GM21390 (cell line): Measurements from ENCODE around the gene SDSL.

ENCODE experiments used
- ATAC-seq: cut with Tn5 transposase; IDR thresholded peaks from one replicate; pipeline ENCODE4 v1.9.1; 2021; ENCODE audit not compliant: unreplicated experiment

The SDSL gene

DNA sequence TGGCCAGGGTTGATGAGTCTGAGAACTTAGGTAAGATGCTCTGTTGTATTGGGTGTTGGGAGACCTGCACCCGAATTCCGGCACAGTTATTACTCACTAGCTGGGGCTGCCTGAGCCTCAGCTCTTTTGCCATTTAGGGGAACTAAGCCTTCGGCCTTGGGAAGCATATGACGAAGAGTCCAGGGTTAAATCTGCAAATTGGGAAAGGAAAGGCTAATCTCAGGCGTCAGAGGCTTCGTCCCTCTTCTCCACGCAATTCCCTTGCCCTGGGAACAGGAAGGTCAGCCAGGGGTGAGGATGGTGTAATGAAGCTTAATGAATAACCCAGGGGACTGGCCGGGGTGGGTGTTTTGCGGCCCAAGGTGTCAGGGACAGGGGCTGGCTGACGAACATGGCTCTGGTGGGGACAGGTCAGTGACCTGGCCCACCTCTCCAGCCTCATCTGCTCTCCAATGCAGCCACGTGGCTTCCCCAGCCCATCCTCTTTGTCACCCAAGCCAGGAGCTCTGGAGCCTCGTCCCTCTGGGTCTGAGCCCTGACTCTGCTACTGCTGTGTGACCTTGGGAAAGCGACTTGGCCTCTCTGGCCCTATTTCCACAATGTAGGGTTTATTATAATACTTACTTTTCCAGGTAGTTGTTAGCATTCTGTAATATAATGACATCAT, 3.8 kb upstream of the SDSL start:
- no peak for ATAC-seq

DNA sequence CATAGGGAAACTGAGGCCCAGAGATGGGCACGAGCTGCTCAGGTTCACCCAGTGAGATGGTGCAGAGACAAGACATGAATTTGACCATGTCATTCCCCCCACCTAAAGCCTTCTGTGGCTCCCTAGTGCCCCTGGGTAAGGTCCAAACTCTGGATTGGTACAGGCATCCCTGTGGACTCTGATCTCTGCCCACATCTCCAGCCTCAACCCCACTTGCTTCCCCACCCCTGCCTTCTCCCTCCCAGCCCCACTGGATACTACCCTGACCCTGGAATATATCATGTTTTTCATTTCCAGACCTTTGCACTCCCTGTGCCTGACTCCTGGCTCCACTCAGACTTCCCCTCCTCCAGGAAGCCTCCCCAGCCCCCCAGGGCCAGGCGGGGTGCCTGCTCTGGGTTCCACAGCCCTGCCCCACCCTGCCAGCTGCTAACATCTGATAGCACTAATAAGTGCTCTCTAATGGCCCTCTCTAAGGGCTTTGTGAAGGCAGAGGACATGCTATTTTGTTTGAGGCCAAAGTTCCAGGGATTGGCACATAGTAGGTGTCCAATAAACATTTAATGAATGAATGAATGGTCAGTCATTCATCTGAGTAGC, 1.1 kb upstream of the SDSL start:
- no peak for ATAC-seq

DNA sequence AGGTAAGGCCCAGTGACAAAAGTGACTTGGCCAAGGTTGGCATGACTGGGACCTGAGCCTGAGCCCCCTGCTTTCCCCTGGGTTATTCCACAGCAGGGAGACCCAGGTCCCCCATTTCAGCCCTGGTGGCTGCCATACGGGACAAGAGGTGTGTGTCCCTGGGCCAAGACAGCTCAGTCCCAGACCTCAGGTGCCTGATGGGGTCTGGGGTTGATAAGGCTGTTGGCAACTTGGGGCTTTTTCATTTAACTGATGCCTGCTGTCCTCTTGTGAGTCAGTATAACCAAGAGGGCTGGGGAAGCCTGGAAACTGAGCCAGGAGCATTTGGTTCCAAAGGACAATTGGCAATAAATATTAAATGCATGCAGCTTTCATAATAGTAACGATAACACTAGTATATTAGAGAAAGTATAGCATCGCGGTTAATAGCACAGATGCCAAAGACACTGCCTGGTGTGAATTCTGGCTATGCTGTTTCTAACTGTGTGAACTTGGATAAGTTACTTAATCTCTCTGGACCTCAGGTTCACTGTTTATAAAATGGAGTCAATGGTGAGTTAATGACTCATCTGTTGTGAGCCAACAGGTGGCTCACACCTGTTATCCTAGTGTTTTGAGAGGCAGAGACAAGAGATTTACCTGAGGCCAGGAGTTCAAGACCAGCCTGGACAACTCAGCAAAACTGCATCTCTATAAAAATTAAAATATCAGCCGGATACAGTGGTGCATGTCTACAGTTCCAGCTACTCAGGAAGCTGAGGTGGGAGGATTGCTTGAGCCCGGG, 898 bp downstream of the SDSL start:
- ATAC-seq: no peak

DNA sequence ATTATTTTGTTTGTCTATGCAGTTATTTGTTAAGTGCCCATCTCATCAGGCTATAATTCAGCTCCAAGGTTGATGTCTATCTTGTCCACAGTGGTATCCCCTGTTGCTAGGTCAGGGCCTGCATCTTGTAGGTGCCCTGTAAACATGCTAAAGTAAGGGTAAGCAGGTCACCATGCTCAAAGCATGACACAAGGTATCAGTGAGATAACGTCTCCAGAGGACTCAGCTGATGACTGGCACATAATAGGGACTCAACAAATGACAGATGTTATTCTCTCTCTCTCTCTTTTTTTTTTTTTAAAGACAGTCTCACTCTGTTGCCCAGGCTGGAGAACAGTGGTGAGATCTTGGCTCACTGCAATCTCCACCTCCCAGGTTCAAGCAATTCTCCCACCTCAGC, 2.3 kb downstream of the SDSL start:
- no peak for ATAC-seq

DNA sequence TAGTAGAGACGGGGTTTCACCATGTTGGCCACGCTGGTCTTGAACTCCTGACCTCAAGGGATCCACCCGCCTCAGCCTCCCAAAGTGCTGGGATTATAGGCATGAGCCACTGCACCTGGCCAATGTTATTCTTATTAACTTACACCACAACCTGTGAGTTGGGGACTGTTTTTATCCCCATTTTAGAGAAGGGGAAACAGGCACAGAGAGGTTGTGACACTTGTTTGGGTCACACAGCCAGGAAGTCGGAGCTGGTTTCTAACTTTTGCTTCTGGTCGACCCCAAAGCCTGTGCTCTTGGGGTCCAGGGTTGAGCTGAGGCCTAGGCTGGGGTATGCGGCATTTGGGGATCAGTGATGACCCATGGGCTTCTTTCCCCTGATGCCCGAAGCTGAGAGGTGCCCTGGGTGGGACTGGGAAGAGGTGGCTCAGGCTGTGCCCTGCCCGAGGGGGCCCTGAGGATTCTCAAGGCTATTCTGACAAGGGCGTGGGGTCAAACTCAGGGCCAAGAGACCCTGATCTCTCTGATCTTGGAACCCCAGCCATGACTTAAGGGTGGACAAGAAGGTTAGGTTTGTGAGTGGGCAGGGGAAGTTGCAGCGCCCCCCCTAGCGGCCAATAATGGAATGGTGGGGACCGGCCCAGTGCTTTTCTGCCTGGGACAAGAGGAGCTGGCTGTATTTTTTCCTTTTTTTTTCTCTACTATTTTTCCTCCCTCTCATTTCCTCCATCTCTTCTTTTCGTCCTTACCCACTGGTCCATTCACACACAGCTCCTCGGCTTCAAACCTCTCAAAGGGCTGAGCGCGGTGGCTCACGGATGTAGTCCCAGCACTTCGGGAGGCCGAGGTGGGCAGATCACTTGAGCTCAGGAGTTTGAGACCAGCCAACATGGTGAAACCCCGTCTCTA, 3.0 kb downstream of the SDSL start:
- no peak for ATAC-seq

DNA sequence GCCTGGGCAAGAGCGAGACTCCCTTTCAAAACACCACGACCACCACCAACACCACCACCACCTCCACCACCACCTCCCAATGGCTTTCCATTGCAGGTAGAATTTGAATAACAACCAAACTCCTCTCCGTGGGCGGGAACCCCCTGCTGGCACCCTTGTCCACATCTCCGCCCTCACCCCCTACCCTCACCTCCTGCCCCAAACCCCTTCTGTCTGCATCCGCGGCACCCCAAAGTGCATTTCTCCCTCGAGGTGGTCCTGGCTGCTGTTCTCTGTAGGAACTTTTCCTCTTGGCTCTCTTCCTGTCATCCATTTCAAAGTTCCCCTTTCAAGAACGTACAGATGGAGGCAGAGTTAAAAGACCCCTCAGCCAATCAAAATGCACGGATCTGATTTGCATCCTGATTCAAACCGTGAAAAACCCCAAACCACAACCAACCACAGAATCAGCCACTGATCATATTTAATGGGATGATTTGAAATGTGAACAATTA, 3.8 kb downstream of the SDSL start:
- no peak for ATAC-seq

DNA sequence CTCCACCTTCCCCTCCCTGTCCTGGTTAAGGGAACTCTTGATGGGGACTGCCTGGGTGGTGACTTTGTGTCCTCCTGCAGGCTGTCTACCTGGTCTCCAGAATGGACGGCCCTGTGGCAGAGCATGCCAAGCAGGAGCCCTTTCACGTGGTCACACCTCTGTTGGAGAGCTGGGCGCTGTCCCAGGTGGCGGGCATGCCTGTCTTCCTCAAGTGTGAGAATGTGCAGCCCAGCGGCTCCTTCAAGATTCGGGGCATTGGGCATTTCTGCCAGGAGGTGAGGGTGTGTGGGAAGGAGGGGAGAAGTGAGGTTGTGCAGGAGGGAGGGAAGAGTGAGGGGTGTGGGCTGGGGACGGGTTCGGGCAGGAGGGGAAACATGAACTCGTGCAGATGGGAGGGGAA, 5.7 kb downstream of the SDSL start:
- no peak for ATAC-seq

DNA sequence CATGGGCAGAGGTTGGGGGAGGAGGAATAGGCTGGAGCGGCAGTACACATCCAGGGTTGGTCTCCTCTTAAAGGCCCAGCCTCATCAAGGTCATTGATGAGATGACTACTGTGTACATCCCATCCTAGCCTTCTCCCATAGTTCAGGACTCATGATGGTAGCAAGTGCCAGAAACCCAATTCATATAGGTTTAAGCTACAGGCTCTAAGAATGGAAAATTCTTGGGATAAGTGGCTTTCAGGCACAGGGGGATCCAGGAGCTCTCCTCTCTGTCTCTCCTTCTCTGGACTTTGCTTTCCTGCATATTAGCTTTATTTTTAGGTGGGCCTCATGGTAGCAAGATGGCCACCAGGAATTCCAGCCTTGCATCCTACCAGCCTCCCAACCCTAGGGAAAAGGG, 6.3 kb downstream of the SDSL start:
- ATAC-seq: no peak

DNA sequence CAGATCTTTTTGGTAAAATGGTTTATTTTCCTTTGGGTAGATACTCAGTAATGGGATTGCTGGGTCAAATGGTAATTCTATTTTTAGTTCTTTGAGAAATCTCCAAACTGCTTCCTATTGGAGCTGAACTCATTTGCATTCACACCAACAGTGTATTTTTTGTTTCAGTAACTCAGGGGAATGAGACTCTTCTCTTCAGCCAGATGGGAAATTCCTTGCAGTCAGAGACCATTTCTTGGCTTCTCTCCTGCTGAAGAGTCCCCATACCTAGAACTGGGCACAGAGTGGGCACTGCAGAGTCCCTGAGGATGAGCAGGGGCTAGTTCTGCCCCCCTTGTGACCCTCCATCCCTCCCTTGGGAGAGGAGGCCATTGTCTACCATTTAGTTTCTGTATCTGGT, 10.8 kb downstream of the SDSL start:
- ATAC-seq: no peak

DNA sequence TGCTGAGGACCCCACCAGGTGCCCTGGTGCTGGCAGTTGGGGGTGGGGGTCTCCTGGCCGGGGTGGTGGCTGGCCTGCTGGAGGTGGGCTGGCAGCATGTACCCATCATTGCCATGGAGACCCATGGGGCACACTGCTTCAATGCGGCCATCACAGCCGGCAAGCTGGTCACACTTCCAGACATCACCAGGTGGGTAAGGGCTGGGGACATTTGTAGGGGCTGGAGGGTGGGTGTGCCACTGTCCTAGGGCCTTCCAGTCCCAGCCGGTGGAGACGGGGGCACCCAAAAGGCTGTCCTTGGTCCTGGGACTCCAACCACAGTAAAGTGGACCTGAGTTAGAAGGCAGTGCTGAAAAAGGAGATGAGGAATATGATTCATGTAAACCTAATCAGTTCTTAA, 13.2 kb downstream of the SDSL start:
- ATAC-seq: no peak

DNA sequence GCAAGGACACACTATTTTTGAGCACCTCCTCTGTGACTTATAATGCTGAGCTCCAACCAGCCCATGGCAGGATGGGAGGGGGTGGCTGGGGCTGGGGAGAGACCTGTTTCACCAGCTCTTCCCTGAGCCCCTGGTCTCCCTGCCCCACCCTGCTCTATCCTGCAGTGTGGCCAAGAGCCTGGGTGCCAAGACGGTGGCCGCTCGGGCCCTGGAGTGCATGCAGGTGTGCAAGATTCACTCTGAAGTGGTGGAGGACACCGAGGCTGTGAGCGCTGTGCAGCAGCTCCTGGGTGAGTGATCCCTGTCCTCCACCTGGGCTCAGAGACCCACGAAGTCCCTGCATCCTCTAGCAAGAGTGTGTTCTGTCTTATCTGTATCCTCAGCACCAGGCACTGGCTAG, 14.4 kb downstream of the SDSL start:
- ATAC-seq: no peak

DNA sequence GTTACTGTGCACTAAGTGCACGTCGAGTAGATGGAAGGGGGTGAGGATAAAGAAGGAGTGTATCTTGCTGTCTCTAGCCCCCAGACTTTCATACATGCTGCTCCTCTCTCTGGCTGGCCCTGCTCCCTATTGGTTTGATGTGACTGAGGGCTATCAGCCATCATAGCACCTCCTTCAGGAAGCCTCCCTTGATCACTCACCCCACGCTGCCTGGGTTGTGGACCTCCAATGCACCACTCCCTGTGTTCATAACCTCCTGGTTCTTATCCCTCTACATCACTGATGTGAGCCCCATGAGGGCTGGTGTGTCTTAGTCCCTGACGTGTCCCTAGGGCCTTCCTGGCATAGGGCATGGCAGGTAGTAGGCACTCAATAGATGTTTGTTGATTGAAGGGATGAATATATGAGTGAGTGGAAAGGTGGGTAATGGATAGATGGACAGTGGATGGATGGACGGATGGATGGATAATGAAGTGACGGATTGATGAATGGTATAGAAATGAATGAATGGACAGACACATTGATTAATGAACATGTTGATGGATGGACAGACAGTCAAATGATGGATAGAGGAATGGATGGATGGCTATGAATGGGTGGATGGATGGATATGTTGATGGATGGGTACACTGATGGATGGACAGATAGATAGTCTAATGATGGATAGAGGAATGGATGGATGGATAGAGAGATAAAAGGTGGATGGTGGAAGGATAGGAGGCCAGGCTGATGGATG, 15.0 kb downstream of the SDSL start:
- ATAC-seq: no peak

DNA sequence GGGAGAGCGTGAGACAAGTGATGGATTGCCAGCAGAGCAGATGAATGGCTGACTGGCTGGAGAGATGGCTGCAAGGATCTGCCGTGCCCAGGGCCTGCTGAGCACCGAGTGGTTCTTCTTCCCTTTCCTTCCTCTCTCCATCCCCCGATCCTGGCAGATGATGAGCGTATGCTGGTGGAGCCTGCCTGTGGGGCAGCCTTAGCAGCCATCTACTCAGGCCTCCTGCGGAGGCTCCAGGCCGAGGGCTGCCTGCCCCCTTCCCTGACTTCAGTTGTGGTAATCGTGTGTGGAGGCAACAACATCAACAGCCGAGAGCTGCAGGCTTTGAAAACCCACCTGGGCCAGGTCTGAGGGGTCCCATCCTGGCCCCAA, 15.5 kb downstream of the SDSL start:
- no peak for ATAC-seq

DNA sequence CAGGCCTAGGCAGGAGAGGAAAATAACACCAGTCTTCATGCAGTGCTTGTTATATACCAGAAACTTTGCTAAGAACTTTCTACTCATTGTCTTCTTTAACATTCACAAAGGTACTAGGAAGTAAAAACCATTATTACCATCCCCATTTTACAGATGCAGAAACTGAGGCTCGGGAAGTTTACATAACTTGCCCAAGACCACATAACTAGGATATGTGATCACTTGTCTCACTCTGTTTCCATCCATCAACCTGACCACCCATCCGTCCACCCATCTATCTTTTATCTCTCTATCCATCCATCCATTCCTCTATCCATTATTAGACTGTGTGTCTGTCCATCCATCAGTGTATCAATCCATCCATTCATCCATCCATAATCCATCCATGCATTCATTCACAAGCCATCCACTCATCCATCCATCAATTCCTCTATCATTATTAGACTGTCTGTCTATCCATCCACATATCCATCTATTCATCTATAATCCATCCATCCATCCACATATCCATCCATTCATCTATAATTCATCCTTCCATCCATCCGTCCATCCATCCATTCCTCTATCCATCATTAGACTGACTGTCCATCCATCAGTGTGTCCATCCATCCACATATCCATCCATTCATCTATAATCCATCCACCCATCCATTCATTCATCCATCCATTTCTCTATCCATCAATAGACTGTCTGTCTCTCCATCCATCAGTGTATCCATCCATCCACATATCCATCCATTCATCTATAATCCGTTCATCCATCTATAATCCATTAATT, 16.5 kb downstream of the SDSL start:
- no peak for ATAC-seq

DNA sequence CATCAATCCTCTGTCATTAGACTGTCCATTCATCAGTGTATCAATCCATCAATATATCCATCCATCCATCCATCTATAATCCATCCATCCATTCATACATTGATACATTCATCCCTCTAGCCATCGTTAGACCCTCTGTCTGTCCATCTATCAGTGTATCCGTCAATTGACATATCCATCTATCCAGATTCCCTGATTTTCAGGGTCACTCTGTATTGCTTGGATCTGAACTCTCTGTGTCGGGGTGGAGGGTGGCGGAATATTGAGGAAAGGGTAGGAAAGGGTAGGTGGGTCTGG, 17.1 kb downstream of the SDSL start:
- ATAC-seq: no peak

DNA sequence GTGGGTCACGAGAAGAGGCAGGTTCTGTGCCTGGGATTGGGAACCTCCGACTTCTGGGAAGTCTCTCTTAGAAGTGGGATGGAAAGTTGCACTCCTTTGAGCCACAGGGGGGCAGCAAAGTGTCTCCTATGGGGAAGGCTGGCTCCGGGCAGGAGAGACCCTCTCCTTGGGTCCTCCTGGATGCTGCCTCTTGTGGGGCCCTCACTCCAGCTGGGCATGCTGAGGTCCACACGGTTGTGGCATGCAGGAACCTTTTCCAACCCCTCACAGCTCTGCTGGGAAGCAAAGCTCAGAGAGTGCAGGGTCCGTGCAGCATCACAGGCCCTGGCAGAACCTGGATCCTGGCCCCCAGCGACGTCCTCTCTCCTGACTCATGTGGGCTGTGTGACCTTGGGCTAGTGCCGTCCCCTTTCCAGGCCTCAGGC, 17.4 kb downstream of the SDSL start:
- no peak for ATAC-seq

DNA sequence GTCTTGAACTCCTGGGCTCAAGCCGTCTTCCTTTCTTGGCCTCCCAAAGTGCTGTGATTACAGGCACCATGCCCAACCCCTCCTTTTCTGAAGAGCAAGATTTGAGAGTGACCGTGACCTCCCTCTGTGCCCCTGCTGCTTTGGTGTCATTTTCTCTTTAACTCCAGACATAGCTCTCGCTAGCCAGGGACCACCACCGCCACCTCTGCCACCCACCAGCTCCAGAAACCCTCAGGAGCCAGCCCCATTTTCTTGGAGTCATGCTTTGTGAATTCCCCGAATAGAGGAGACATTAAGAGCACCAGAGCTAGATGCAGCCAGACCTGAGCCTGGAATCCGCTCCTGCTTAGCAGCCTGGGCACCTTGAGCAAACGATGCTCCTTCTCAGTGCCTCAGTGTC, 18.2 kb downstream of the SDSL start:
- ATAC-seq: no peak

DNA sequence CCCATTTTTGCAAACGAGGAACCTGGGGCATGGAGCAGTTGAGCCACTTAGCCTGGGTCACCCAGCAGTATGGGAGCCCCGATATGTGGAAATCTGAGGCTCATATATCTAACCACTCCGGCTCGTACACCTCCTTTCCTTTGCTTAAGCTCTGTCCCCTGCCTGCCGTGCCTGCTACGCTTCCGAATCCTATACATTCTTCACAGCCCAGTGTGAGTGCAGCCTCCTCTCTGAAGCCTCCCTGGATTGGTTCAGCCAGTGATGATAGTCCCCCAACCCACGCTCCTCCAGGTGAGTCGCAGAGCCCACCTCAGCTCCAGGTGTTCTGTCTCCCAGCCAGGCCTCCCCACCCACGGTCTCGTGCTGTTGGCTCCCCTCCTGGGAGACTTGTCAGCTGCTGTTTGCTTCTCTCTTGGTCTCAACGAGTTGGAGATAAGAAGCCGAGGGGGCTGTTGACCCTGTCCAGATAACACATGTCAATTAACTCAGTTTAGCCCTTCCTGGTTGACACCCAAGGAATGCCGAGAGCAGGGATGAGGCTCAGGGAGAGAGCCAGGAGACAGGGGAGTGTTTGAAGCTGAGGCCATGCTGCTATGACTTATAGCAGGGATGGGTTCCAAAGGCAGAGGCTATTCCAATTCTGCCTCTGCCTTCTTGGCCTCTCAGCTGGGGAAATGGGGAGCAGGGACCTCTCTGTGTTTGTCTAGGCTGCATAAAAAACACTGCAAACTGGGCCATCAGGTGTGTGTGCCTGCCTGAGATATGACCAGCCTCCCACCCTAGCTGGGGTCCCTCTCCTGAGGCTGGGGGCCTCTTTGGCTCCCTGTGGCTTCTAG, 19.0 kb downstream of the SDSL start:
- ATAC-seq: no peak

DNA sequence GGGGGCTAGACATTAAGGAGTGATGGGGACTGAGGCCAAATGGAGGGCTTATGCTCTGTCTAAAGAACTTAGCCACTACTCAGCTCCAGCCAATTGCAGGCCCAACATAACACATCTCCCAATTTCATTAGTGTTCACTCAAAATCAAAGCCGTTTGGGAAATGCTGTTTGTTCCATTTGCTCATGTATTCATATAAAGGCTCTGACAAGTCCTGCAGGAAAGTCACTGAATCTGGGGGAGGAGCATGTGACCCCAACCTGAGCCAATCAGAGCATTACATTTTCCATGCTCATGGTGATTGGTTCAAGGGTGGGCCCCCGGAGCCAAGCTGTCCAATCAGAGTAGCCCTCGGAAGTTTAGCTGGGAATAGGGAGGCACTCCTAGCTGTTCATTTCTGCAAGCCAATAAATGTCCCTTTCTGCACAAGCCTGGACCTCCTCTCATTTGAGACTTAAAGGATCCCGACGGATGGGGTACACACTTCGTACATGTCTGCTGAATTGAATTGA, 20.9 kb downstream of the SDSL start:
- ATAC-seq: no peak
